OCI-LY7 (cell line): ENCODE results near the gene INPP5A. TPM values are rescaled to one million over a fixed set of nuclear protein-coding genes. Genes with fewer than 3 reads are reported as not detected.

Source experiments
- BruUV-seq: library from RNA; stranded (reverse); fragments of 400-500 nt; replicated peaks from 2 replicates; lab custom pipeline; 2021; lab: Mats Ljungman, UMichigan
- CTCF ChIA-PET: fragments of 300-600 bp; sonication (Branson Sonifier 250); formaldehyde crosslinking; loops from one replicate; lab custom pipeline; 2022; ENCODE audit warnings: antibody characterized with exemption; ENCODE audit not compliant: unreplicated experiment; lab: Charles Lee
- POLR2A ChIA-PET: fragments of 300-600 bp; sonication (Branson Sonifier 250); formaldehyde crosslinking; loops from one replicate; lab custom pipeline; 2022; ENCODE audit warnings: antibody characterized with exemption; lab: Charles Lee
- DNase-seq: peaks from one replicate; pipeline ENCODE4 v3.0.0-alpha.2; 2015; ENCODE audit warnings: low spot score
- H2AFZ ChIP-seq: fragments of 200-600 bp; sonication (generic), shearing (Covaris generic); 2 replicates; pipeline ENCODE4 v1.6.1; 2014; ENCODE audit warnings: mild to moderate bottlenecking, antibody characterized with exemption, low read length, moderate library complexity
- H3K27ac ChIP-seq: fragments of 200-600 bp; sonication (generic); 2 replicates; pipeline ENCODE4 v1.5.1; 2014; ENCODE audit warnings: mixed run types, low read depth, mild to moderate bottlenecking, moderate library complexity, low read length, inconsistent platforms; ENCODE audit not compliant: poor library complexity, severe bottlenecking
- H3K36me3 ChIP-seq: fragments of 200-600 bp; sonication (generic); 2 replicates; pipeline ENCODE4 v1.6.1; 2014; ENCODE audit warnings: mild to moderate bottlenecking, antibody characterized with exemption, low read length, moderate library complexity, mixed read lengths; ENCODE audit not compliant: insufficient read depth
- H3K4me1 ChIP-seq: fragments of 200-600 bp; sonication (generic); 2 replicates; pipeline ENCODE4 v1.5.1; 2014; ENCODE audit warnings: mild to moderate bottlenecking, low read length; ENCODE audit not compliant: insufficient read depth, poor library complexity, severe bottlenecking
- H3K4me2 ChIP-seq: fragments of 200-600 bp; sonication (generic); 2 replicates; pipeline ENCODE4 v1.6.1; 2014; ENCODE audit warnings: mild to moderate bottlenecking, low read length
- H3K4me3 ChIP-seq: fragments of 200-600 bp; sonication (generic); 2 replicates; pipeline ENCODE4 v1.5.1; 2014; ENCODE audit warnings: mild to moderate bottlenecking, low read depth, low read length; ENCODE audit not compliant: poor library complexity, severe bottlenecking
- H3K79me2 ChIP-seq: fragments of 200-600 bp; sonication (generic); 2 replicates; pipeline ENCODE4 v1.6.1; 2016; ENCODE audit warnings: low read depth, mild to moderate bottlenecking, low read length, moderate library complexity, mixed read lengths; ENCODE audit not compliant: insufficient read depth
- H3K9me2 ChIP-seq: fragments of 200-600 bp; sonication (generic); 2 replicates; pipeline ENCODE4 v1.6.1; 2016; ENCODE audit warnings: mild to moderate bottlenecking, low read length, mixed read lengths; ENCODE audit not compliant: insufficient read depth
- H3K9me3 ChIP-seq: fragments of 200-600 bp; sonication (generic); 2 replicates; pipeline ENCODE4 v1.6.1; 2014; ENCODE audit warnings: mild to moderate bottlenecking, mixed run types, low read length, mixed read lengths
- H4K20me1 ChIP-seq: fragments of 200-600 bp; sonication (generic); 2 replicates; pipeline ENCODE4 v1.6.1; 2014; ENCODE audit warnings: mild to moderate bottlenecking, antibody characterized with exemption, low read length, moderate library complexity, mixed read lengths; ENCODE audit not compliant: insufficient read depth
- CTCF ChIP-seq: fragments of 200-600 bp; sonication (generic); conservative IDR thresholded peaks from 2 replicates; pipeline ENCODE4 v1.5.1; 2014; ENCODE audit warnings: mild to moderate bottlenecking, antibody characterized with exemption, low read length, moderate library complexity, mixed read lengths
- EZH2phosphoT487 ChIP-seq: fragments of 200-600 bp; sonication (generic); IDR thresholded peaks from 2 replicates; pipeline ENCODE4 v1.6.1; 2018; ENCODE audit warnings: low read depth, borderline replicate concordance, mild to moderate bottlenecking, mixed run types, antibody characterized with exemption, low read length, moderate library complexity, mixed read lengths
- intact Hi-C: fragments of 100-400 bp; cut with micrococcal nuclease; formaldehyde crosslinking; loops from one replicate; pipeline ENCODE4 v1.10.0; 2022; ENCODE audit not compliant: unreplicated experiment
- total RNA-seq, 2 experiments: library from RNA; depleted of rRNA in 1 of 2; stranded (reverse); fragments of >200 nt in 1 of 2; shearing (Covaris generic) in 1 of 2; gene quantifications; 2 replicates each; pipeline ENCODE4 v1.2.3, GENCODE V29; 2014 to 2022

The INPP5A gene
- total RNA-seq, 2 experiments from 2014 or later, result 14.5 to 18.4 TPM

- Histone ChIP-seq H3K36me3 (no peaks in the 10 kb centered on the region), H2AFZ (no peak overlapping the region), H3K4me2 (no peak overlapping the region), H3K9me2 (no peaks in the 10 kb centered on the region), H3K79me2 (no peaks in the 10 kb centered on the region), H3K4me1 (no peaks in the 10 kb centered on the region), H4K20me1 (no peaks in the 10 kb centered on the region), H3K9me3 (no peaks in the 10 kb centered on the region), H3K4me3 (no peak overlapping the region), H3K27ac (no peak overlapping the region)
- intact Hi-C loops, result no loop called here
- no peak for TF ChIP-seq CTCF
- no peak for TF ChIP-seq EZH2phosphoT487
- CTCF ChIA-PET, result no interaction called here
- POLR2A ChIA-PET, result interaction anchor here (0.7 kb wide), 3 partner anchors 9 to 940 kb away, joined by 3 read pairs; no protein-coding TSS in a partner anchor
- BruUV-seq, result no TSS peak
- no peak for DNase-seq
Measured at GRCh38 chr10:132500781-132501415, 36.7 kb upstream of the INPP5A start.

DNA sequence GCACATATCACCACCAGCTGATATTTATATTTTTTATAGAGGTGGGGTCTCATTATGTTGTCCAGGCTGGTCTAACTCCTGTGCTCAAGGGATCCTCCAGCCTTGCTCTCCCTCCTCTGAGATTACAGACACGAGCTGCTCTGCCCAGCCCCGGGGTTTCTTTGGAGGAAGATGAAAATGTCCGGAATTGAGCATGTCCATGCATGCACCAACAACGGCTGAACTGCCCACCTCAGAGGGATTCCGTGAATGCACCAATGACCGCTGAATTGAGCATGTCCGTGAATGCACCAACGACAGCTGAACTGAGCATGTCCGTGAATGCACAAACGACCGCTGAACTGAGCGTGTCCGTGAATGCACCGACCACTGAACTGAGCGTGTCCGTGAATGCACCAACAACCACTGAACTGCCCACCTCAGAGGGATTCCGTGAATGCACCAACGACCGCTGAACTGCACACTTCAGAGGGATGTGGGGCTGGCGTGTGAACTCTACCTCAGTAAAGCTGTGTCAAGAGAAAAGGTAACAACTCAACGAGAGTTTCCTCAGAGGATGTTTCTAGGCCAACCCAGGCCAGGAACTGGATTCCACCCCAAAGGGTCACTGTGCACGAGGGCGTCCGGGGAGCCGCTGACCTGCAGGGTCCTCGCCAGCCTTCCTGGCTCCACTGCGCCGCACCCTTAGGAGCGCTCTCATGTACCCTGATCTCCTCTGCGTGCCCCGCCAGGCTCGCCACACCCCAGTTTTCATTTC, 34.9 kb upstream of the INPP5A start:
- DNase-seq, result no peak
- no peak overlapping the region for H3K4me3 ChIP-seq
- POLR2A ChIA-PET, result no interaction called here
- no peaks in the 10 kb centered on the region for H3K36me3 ChIP-seq
- H3K9me3 ChIP-seq, result no peaks in the 10 kb centered on the region
- no peaks in the 10 kb centered on the region for H4K20me1 ChIP-seq
- no peak overlapping the region for H3K4me2 ChIP-seq
- no peaks in the 10 kb centered on the region for H3K79me2 ChIP-seq
- no peak for TF ChIP-seq EZH2phosphoT487
- TF ChIP-seq CTCF, result no peak
- H3K4me1 ChIP-seq, result no peaks in the 10 kb centered on the region
- H2AFZ ChIP-seq, result no peak overlapping the region
- BruUV-seq, result no TSS peak
- H3K9me2 ChIP-seq, result no peaks in the 10 kb centered on the region
- CTCF ChIA-PET, result no interaction called here
- no peak overlapping the region for H3K27ac ChIP-seq
- intact Hi-C loops, result no loop called here
